ENCODE results near the gene XRCC3.
A peak's percentile ranks its signal among the peaks of the same experiment; 100 is the strongest.

The XRCC3 gene

GRCh38 chr14:103698380-103699260 lies 16.6 kb downstream of the XRCC3 start:
- Histone ChIP-seq H3K36me3 (ENCODE audit: insufficient read depth, low read length) (peaks cover 51% of the 10 kb centered on the region), H3K9me3 (ENCODE audit: low read depth, low read length) (no peaks in the 10 kb centered on the region), H3K27ac (peak overlapping the region; percentile 84; the same call in 1 of the 2 replicates), H3K9ac (ENCODE audit: insufficient read length) (no peak overlapping the region), H3K4me3 (no peak overlapping the region)
- no peak for DNase-seq (ENCODE audit: low read depth, low spot score)
- TF ChIP-seq POLR2AphosphoS5 (IDR thresholded peaks at IDR 0.05; ENCODE audit: borderline replicate concordance, low read depth, low read length) (peak; percentile 35; the same call in 1 of the 2 replicates), FOXP2 (optimal IDR thresholded peaks at IDR 0.05; ENCODE audit: control extremely low read depth, extremely low read length, insufficient read depth) (no peak)

GRCh38 chr14:103697603-103698379 lies 17.5 kb downstream of the XRCC3 start:
- Histone ChIP-seq H3K27ac (peak overlapping the region; percentile 84), H3K9ac (ENCODE audit: insufficient read length) (no peak overlapping the region), H3K9me3 (ENCODE audit: low read depth, low read length) (no peaks in the 10 kb centered on the region), H3K4me3 (peak overlapping the region; percentile 36; the same call in 1 of the 2 replicates), H3K36me3 (ENCODE audit: insufficient read depth, low read length) (peaks cover 60% of the 10 kb centered on the region)
- no peak for DNase-seq (ENCODE audit: low read depth, low spot score)
- TF ChIP-seq POLR2AphosphoS5 (IDR thresholded peaks at IDR 0.05; ENCODE audit: borderline replicate concordance, low read depth, low read length) (peak; percentile 17; the same call in 1 of the 2 replicates), EZH2 (IDR thresholded peaks at IDR 0.05) (no peak)

- no peak for DNase-seq (ENCODE audit: low read depth, low spot score)
- no peaks in the 10 kb centered on the region for H3K9me3 ChIP-seq (ENCODE audit: low read depth, low read length)
- TF ChIP-seq FOXP2 (optimal IDR thresholded peaks at IDR 0.05; ENCODE audit: control extremely low read depth, extremely low read length, insufficient read depth) (no peak), EZH2 (IDR thresholded peaks at IDR 0.05) (no peak), POLR2AphosphoS5 (IDR thresholded peaks at IDR 0.05; ENCODE audit: borderline replicate concordance, low read depth, low read length) (no peak; the same call in 1 of the 2 replicates)
- H3K27ac ChIP-seq = peak overlapping the region; percentile 84
- no peak overlapping the region for H3K9ac ChIP-seq (ENCODE audit: insufficient read length)
- peak overlapping the region; percentile 36 for H3K4me3 ChIP-seq
- peaks cover 63% of the 10 kb centered on the region for H3K36me3 ChIP-seq (ENCODE audit: insufficient read depth, low read length)
These were observed 18.0 kb downstream of the XRCC3 start for GRCh38 chr14:103697206-103697602.

GRCh38 chr14:103696466-103697071 lies 18.7 kb downstream of the XRCC3 start:
- H3K9me3 ChIP-seq (ENCODE audit: low read depth, low read length) = no peaks in the 10 kb centered on the region
- peaks cover 60% of the 10 kb centered on the region for H3K36me3 ChIP-seq (ENCODE audit: insufficient read depth, low read length)
- peak overlapping the region; percentile 84 for H3K27ac ChIP-seq
- TF ChIP-seq EZH2 (IDR thresholded peaks at IDR 0.05) (no peak), FOXP2 (optimal IDR thresholded peaks at IDR 0.05; ENCODE audit: control extremely low read depth, extremely low read length, insufficient read depth) (no peak), POLR2AphosphoS5 (IDR thresholded peaks at IDR 0.05; ENCODE audit: borderline replicate concordance, low read depth, low read length) (peak; percentile 11; the same call in 1 of the 2 replicates)
- DNase-seq (ENCODE audit: low read depth, low spot score) = no peak
- H3K4me3 ChIP-seq = peak overlapping the region; percentile 36; the same call in 1 of the 2 replicates
- H3K9ac ChIP-seq (ENCODE audit: insufficient read length) = no peak overlapping the region

- H3K36me3 ChIP-seq (ENCODE audit: insufficient read depth, low read length) = peaks cover 58% of the 10 kb centered on the region
- H3K4me3 ChIP-seq = no peak overlapping the region
- H3K27ac ChIP-seq = peak overlapping the region; percentile 84
- no peak overlapping the region for H3K9ac ChIP-seq (ENCODE audit: insufficient read length)
- TF ChIP-seq FOXP2 (optimal IDR thresholded peaks at IDR 0.05; ENCODE audit: control extremely low read depth, extremely low read length, insufficient read depth) = no peak
- TF ChIP-seq POLR2AphosphoS5 (IDR thresholded peaks at IDR 0.05; ENCODE audit: borderline replicate concordance, low read depth, low read length) = no peak
- TF ChIP-seq EZH2 (IDR thresholded peaks at IDR 0.05) = no peak
- DNase-seq (ENCODE audit: low read depth, low spot score) = no peak
- no peaks in the 10 kb centered on the region for H3K9me3 ChIP-seq (ENCODE audit: low read depth, low read length)
These were observed 19.2 kb downstream of the XRCC3 start for GRCh38 chr14:103696070-103696402.

- no peak for TF ChIP-seq EZH2 (IDR thresholded peaks at IDR 0.05)
- TF ChIP-seq POLR2AphosphoS5 (IDR thresholded peaks at IDR 0.05; ENCODE audit: borderline replicate concordance, low read depth, low read length) = no peak
- no peak for TF ChIP-seq FOXP2 (optimal IDR thresholded peaks at IDR 0.05; ENCODE audit: control extremely low read depth, extremely low read length, insufficient read depth)
- H3K9ac ChIP-seq (ENCODE audit: insufficient read length) = no peak overlapping the region
- H3K4me3 ChIP-seq = no peak overlapping the region
- peaks cover 54% of the 10 kb centered on the region for H3K36me3 ChIP-seq (ENCODE audit: insufficient read depth, low read length)
- DNase-seq (ENCODE audit: low read depth, low spot score) = no peak
- H3K27ac ChIP-seq = peak overlapping the region; percentile 77
- H3K9me3 ChIP-seq (ENCODE audit: low read depth, low read length) = no peaks in the 10 kb centered on the region
These were observed 19.8 kb downstream of the XRCC3 start for GRCh38 chr14:103695296-103696069.

- H3K4me3 ChIP-seq = no peak overlapping the region
- no peak overlapping the region for H3K9ac ChIP-seq (ENCODE audit: insufficient read length)
- peaks cover 51% of the 10 kb centered on the region for H3K36me3 ChIP-seq (ENCODE audit: insufficient read depth, low read length)
- no peak for DNase-seq (ENCODE audit: low read depth, low spot score)
- no peaks in the 10 kb centered on the region for H3K9me3 ChIP-seq (ENCODE audit: low read depth, low read length)
- TF ChIP-seq FOXP2 (optimal IDR thresholded peaks at IDR 0.05; ENCODE audit: control extremely low read depth, extremely low read length, insufficient read depth) (no peak), EZH2 (IDR thresholded peaks at IDR 0.05) (no peak), POLR2AphosphoS5 (IDR thresholded peaks at IDR 0.05; ENCODE audit: borderline replicate concordance, low read depth, low read length) (no peak)
- H3K27ac ChIP-seq = peak overlapping the region; percentile 57; the same call in 1 of the 2 replicates
These were observed 20.7 kb downstream of the XRCC3 start for GRCh38 chr14:103694572-103695026.

Measured in SK-N-MC (cell line).